GM21576 (cell line): ENCODE results near the gene ESAM.
"Not testable (repeated sequence)": the region's sequence is repeated elsewhere in the genome, so short reads cannot be mapped to it uniquely, and the experiment has no call there.

Experiments
- ATAC-seq: cut with Tn5 transposase; IDR thresholded peaks from one replicate; pipeline ENCODE4 v1.9.1; 2021; ENCODE audit warnings: mild to moderate bottlenecking, moderate library complexity; ENCODE audit not compliant: unreplicated experiment

ESAM gene

GRCh38 chr11:124776865-124777645 is 15.0 kb upstream of the ESAM start:
- ATAC-seq: no peak

GRCh38 chr11:124770959-124771358 is 8.9 kb upstream of the ESAM start:
- not testable (repeated sequence) for ATAC-seq

- no peak for ATAC-seq
Observed at GRCh38 chr11:124769806-124770774, 8.0 kb upstream of the ESAM start.

GRCh38 chr11:124768914-124769313 is 6.8 kb upstream of the ESAM start:
- ATAC-seq: no peak

- no peak for ATAC-seq
Observed at GRCh38 chr11:124766156-124766555, 4.1 kb upstream of the ESAM start.

- ATAC-seq: peak; percentile 21
Observed at GRCh38 chr11:124763156-124763947, 1.3 kb upstream of the ESAM start.

- ATAC-seq: peak; percentile 13
Observed at GRCh38 chr11:124762624-124763155, 600 bp upstream of the ESAM start.

GRCh38 chr11:124761301-124762104 is 587 bp downstream of the ESAM start:
- ATAC-seq: no peak

- no peak for ATAC-seq
Observed at GRCh38 chr11:124760806-124761205, 1.3 kb downstream of the ESAM start.

- no peak for ATAC-seq
Observed at GRCh38 chr11:124760205-124760652, 1.9 kb downstream of the ESAM start.

GRCh38 chr11:124759266-124760204 is 2.6 kb downstream of the ESAM start:
- no peak for ATAC-seq

- ATAC-seq: peak; percentile 44
Observed at GRCh38 chr11:124758355-124759265, 3.5 kb downstream of the ESAM start.

- no peak for ATAC-seq
Observed at GRCh38 chr11:124757320-124757719, 4.8 kb downstream of the ESAM start.

GRCh38 chr11:124756753-124757227 is 5.3 kb downstream of the ESAM start:
- no peak for ATAC-seq

GRCh38 chr11:124756033-124756752 is 5.9 kb downstream of the ESAM start:
- ATAC-seq: no peak

GRCh38 chr11:124754710-124755109 is 7.4 kb downstream of the ESAM start:
- no peak for ATAC-seq

GRCh38 chr11:124754309-124754708 is 7.8 kb downstream of the ESAM start:
- ATAC-seq: no peak
